SU-DHL-6 (cell line): ENCODE measurements around the gene WWOX.

ENCODE experiments used
- H2AFZ ChIP-seq: fragments of 200-600 bp; sonication (generic); 2 replicates; pipeline ENCODE4 v1.6.1; 2014; ENCODE audit warnings: low read depth, mild to moderate bottlenecking, moderate library complexity, mixed read lengths, antibody characterized with exemption, low read length; ENCODE audit not compliant: severe bottlenecking
- H3F3A ChIP-seq: fragments of 200-600 bp; shearing (Covaris generic); 2 replicates; pipeline ENCODE4 v1.6.0; 2016; ENCODE audit warnings: antibody characterized with exemption, mild to moderate bottlenecking; ENCODE audit not compliant: insufficient read depth
- H3K27ac ChIP-seq: fragments of 200-600 bp; sonication (generic); 2 replicates; pipeline ENCODE4 v1.5.1; 2016; ENCODE audit warnings: low read depth, mild to moderate bottlenecking, low read length, moderate library complexity, mixed read lengths
- H3K27me3 ChIP-seq: fragments of 200-600 bp; sonication (generic), shearing (Covaris generic); 2 replicates; pipeline ENCODE4 v1.6.0; 2014; ENCODE audit warnings: mild to moderate bottlenecking, low read length
- H3K36me3 ChIP-seq: fragments of 200-600 bp; sonication (generic); 2 replicates; pipeline ENCODE4 v1.6.1; 2014; ENCODE audit warnings: mild to moderate bottlenecking, low read length, mixed read lengths
- H3K4me2 ChIP-seq: fragments of 300-600, 200-600 bp; shearing (Covaris generic), sonication (generic); 2 replicates; pipeline ENCODE4 v1.6.0; 2014; ENCODE audit warnings: low read length, low read depth, mild to moderate bottlenecking; ENCODE audit not compliant: poor library complexity, severe bottlenecking
- H3K4me3 ChIP-seq: fragments of 200-600 bp; sonication (generic); 2 replicates; pipeline ENCODE4 v1.5.1; 2014; ENCODE audit warnings: antibody characterized with exemption, low read length, mild to moderate bottlenecking, mixed read lengths; ENCODE audit not compliant: insufficient read depth, poor library complexity, severe bottlenecking
- H3K79me2 ChIP-seq: fragments of 200-600 bp; sonication (generic); 2 replicates; pipeline ENCODE4 v1.6.1; 2014; ENCODE audit warnings: mild to moderate bottlenecking, low read length, moderate library complexity; ENCODE audit not compliant: insufficient read depth
- H3K9ac ChIP-seq: fragments of 200-600 bp; sonication (generic); 2 replicates; pipeline ENCODE4 v1.7.0; 2014; ENCODE audit warnings: mild to moderate bottlenecking, low read length
- H3K9me2 ChIP-seq: fragments of 200-600 bp; sonication (generic); replicated peaks from 2 replicates; pipeline ENCODE4 v1.6.1; 2014; ENCODE audit warnings: low read length; ENCODE audit not compliant: insufficient read depth
- H3K9me3 ChIP-seq: fragments of 200-600 bp; sonication (generic); 2 replicates; pipeline ENCODE4 v1.6.1; 2014; ENCODE audit warnings: low read length, mixed read lengths; ENCODE audit not compliant: insufficient read depth
- H4K20me1 ChIP-seq: fragments of 200-600 bp; sonication (generic); 2 replicates; pipeline ENCODE4 v1.6.1; 2014; ENCODE audit warnings: low read depth, mild to moderate bottlenecking, antibody characterized with exemption, low read length, moderate library complexity, mixed read lengths
- CTCF ChIP-seq: fragments of 200-600 bp; sonication (generic); IDR thresholded peaks from one replicate; pipeline ENCODE4 v1.5.1; 2017; ENCODE audit warnings: antibody characterized with exemption, mild to moderate bottlenecking, low read length, moderate library complexity; ENCODE audit not compliant: insufficient read depth, poor library complexity, severe bottlenecking
- EZH2phosphoT487 ChIP-seq: fragments of 200-600 bp; sonication (generic), shearing (Covaris generic); conservative IDR thresholded peaks from 2 replicates; pipeline ENCODE4 v1.6.1; 2018; ENCODE audit warnings: mild to moderate bottlenecking, antibody characterized with exemption, low read length, moderate library complexity, mixed read lengths

WWOX gene

GRCh38 chr16:79088971-79089370 is 989.5 kb downstream of the WWOX start:
- Histone ChIP-seq H3K79me2 (no peaks in the 10 kb centered on the region), H3K36me3 (no peaks in the 10 kb centered on the region), H3K9me3 (no peaks in the 10 kb centered on the region), H3K4me2 (no peak overlapping the region), H4K20me1 (no peaks in the 10 kb centered on the region), H3F3A (no peaks in the 10 kb centered on the region), H3K27me3 (no peaks in the 10 kb centered on the region), H3K9me2 (no peaks in the 10 kb centered on the region), H3K4me3 (no peak overlapping the region), H2AFZ (no peak overlapping the region), H3K9ac (no peak overlapping the region), H3K27ac (no peak overlapping the region)
- no peak for TF ChIP-seq CTCF
- no peak for TF ChIP-seq EZH2phosphoT487

- Histone ChIP-seq H3K27ac (no peak overlapping the region), H3K9ac (no peak overlapping the region), H3K9me3 (no peaks in the 10 kb centered on the region), H3F3A (no peaks in the 10 kb centered on the region), H3K4me3 (no peak overlapping the region), H3K79me2 (no peaks in the 10 kb centered on the region), H2AFZ (no peak overlapping the region), H3K4me2 (no peak overlapping the region), H4K20me1 (no peaks in the 10 kb centered on the region), H3K9me2 (no peaks in the 10 kb centered on the region), H3K27me3 (no peaks in the 10 kb centered on the region), H3K36me3 (no peaks in the 10 kb centered on the region)
- TF ChIP-seq CTCF (no peak), EZH2phosphoT487 (no peak)
Observed at GRCh38 chr16:79089735-79090284, 990.4 kb downstream of the WWOX start.

- no peak overlapping the region for H2AFZ ChIP-seq
- no peaks in the 10 kb centered on the region for H3K9me3 ChIP-seq
- TF ChIP-seq EZH2phosphoT487, result no peak
- TF ChIP-seq CTCF, result no peak
- no peak overlapping the region for H3K4me3 ChIP-seq
- H3K79me2 ChIP-seq, result no peaks in the 10 kb centered on the region
- no peak overlapping the region for H3K9ac ChIP-seq
- no peaks in the 10 kb centered on the region for H3K27me3 ChIP-seq
- H3F3A ChIP-seq, result no peaks in the 10 kb centered on the region
- H4K20me1 ChIP-seq, result no peaks in the 10 kb centered on the region
- H3K36me3 ChIP-seq, result no peaks in the 10 kb centered on the region
- H3K4me2 ChIP-seq, result no peak overlapping the region
- no peaks in the 10 kb centered on the region for H3K9me2 ChIP-seq
- no peak overlapping the region for H3K27ac ChIP-seq
Observed at GRCh38 chr16:79090966-79091365, 991.5 kb downstream of the WWOX start.

- H3K27me3 ChIP-seq, result no peaks in the 10 kb centered on the region
- no peak overlapping the region for H3K9ac ChIP-seq
- H3F3A ChIP-seq, result no peaks in the 10 kb centered on the region
- H3K4me2 ChIP-seq, result no peak overlapping the region
- H3K9me2 ChIP-seq, result no peaks in the 10 kb centered on the region
- no peak overlapping the region for H3K4me3 ChIP-seq
- H3K79me2 ChIP-seq, result no peaks in the 10 kb centered on the region
- H3K27ac ChIP-seq, result no peak overlapping the region
- no peaks in the 10 kb centered on the region for H3K9me3 ChIP-seq
- H4K20me1 ChIP-seq, result no peaks in the 10 kb centered on the region
- H2AFZ ChIP-seq, result no peak overlapping the region
- TF ChIP-seq CTCF (no peak), EZH2phosphoT487 (no peak)
- no peaks in the 10 kb centered on the region for H3K36me3 ChIP-seq
Observed at GRCh38 chr16:79092846-79093245, 993.4 kb downstream of the WWOX start.
